ENCODE data around the gene JADE2. TPM values are rescaled to one million over a fixed set of nuclear protein-coding genes. Genes with fewer than 3 reads are reported as not detected.
A peak's percentile ranks its signal among the peaks of the same experiment; 100 is the strongest.
"Not testable (repeated sequence)": the region's sequence is repeated elsewhere in the genome, so short reads cannot be mapped to it uniquely, and the experiment has no call there.

The JADE2 gene
- total RNA-seq, 2 donors from 2014 or later, result 24.1 to 33.3 TPM

DNA sequence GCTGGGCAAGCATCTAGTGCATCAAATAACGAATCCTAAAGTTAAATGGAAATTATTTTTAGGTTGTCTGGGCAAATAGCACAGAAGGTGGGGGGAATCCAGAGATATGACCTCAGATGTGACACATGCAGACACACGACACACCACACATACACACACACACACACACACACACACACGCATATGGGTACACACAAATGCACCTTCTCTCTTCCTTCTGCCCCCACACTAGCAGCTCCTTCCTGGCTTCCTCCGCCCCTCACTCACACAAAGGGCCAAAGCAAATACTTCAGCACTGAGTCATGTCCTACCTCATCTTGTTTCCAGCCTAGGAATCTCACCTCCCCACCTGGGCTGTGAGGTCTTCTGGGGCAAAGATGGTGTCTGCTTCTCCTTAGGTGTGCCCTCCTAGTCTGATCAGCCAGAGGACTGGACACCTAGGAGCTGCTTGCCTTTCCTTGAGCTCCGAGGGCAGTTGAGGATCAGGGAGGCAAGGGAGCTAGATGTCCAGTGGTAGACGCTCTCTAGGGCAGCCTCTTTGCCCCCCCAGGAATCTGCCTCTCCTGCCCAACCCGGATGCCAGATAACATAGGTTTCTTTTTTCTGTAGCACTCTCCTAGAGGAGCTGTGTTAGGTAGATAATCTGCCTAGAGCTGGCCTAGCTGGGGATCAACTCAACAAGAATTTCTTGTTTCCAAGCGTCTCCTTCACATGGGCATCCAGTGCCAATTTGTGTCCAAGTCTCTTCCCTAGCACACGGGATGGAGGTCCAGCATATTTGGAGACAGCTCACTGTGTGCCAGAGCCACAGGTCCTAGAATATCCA, 14.3 kb upstream of the JADE2 start:
- peak overlapping the region in 1 of 2 donors; percentile 68 for H3K9ac ChIP-seq (ENCODE audit: low read depth in 2 of 2, low read length in 2 of 2)
- intact Hi-C loops (cut with DNase I), result no loop called here
- no peaks in the 10 kb centered on the region for H3K27me3 ChIP-seq
- TF ChIP-seq, protein P1, sequence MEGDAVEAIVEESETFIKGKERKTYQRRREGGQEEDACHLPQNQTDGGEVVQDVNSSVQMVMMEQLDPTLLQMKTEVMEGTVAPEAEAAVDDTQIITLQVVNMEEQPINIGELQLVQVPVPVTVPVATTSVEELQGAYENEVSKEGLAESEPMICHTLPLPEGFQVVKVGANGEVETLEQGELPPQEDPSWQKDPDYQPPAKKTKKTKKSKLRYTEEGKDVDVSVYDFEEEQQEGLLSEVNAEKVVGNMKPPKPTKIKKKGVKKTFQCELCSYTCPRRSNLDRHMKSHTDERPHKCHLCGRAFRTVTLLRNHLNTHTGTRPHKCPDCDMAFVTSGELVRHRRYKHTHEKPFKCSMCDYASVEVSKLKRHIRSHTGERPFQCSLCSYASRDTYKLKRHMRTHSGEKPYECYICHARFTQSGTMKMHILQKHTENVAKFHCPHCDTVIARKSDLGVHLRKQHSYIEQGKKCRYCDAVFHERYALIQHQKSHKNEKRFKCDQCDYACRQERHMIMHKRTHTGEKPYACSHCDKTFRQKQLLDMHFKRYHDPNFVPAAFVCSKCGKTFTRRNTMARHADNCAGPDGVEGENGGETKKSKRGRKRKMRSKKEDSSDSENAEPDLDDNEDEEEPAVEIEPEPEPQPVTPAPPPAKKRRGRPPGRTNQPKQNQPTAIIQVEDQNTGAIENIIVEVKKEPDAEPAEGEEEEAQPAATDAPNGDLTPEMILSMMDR (IDR thresholded peaks at IDR 0.05), result no peak
- H3K36me3 ChIP-seq, result no peaks in the 10 kb centered on the region
- H3K27ac ChIP-seq, result peak overlapping the region; percentile 44
- H3K4me3 ChIP-seq, result no peak overlapping the region
- no peaks in the 10 kb centered on the region for H3K9me3 ChIP-seq
- no peak for DNase-seq
- peaks cover 7% of the 10 kb centered on the region for H3K4me1 ChIP-seq

DNA sequence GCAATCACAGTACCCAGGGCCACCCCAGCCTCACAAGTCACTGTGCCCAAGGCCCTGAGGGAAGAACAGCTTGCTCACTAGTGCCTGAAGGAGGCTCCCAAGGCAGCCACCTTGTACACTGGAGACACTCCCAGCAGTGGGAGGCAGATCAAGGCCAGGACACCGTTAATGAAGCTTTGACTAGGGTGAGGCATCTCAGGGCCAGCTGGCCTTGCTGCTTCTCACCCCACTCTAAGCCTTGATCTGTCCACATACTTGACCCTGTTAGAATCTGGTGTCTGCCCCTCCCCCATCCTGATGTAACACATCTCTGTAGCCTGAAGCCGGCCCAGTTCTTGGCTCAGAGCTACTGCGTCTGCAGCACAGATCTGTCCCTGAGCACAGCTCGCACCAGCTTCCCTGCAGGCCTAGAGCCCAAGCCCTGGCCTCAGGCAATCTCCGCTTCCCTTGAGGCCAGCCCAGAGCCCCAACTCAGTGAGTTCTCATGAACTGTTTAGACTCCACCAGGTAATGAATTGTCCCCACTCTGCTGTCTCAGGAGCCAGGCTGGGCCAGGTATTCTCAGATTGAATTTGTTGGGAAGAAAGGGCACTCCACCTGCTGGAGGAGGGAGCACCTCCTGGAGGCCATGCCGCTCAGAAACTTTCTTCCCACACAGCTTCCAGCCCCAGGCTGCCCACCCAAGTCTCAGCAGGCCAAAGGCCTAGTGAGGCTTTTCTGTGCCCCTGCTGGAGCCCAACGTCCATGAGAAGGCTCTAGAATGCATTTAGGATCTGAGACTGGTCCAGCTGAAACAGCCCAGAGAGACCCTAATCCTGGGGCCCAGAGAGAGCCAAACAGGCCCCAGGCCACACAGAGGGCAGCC, 13.4 kb upstream of the JADE2 start:
- TF ChIP-seq, protein P1 (IDR thresholded peaks at IDR 0.05), result peak; percentile 31
- intact Hi-C loops (cut with DNase I), result no loop called here
- peak overlapping the region; percentile 27 to 68 for H3K9ac ChIP-seq (ENCODE audit: low read depth in 2 of 2, low read length in 2 of 2)

DNA sequence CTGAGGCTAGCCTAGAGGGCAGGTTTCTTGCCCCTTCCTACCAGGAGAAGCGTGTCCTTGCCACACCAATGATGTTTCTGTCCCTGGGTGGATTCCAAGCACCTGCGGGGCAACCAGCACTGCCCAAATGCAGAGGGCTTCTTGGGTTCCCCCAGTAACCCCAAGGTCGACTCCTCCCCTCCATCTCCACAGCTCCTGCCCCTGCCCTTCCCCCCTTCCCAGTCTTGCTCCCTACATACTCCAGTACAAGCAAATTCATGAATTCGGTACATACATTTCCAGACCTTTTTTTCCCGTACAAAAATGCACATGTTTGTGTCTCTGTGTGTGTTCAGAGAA, 12.8 kb upstream of the JADE2 start:
- peaks cover 7% of the 10 kb centered on the region for H3K4me1 ChIP-seq
- H3K9me3 ChIP-seq, result no peaks in the 10 kb centered on the region
- TF ChIP-seq, protein P1 (IDR thresholded peaks at IDR 0.05), result no peak
- peak overlapping the region; percentile 27 to 68 for H3K9ac ChIP-seq (ENCODE audit: low read depth in 2 of 2, low read length in 2 of 2)
- H3K27ac ChIP-seq, result peak overlapping the region; percentile 44
- intact Hi-C loops (cut with DNase I), result no loop called here
- no peak for DNase-seq
- no peaks in the 10 kb centered on the region for H3K36me3 ChIP-seq
- no peak overlapping the region for H3K4me3 ChIP-seq
- H3K27me3 ChIP-seq, result no peaks in the 10 kb centered on the region

More for the DNA sequence above, 13.4 kb upstream of the JADE2 start:
- no peaks in the 10 kb centered on the region for H3K36me3 ChIP-seq
- no peaks in the 10 kb centered on the region for H3K9me3 ChIP-seq
- H3K4me3 ChIP-seq, result no peak overlapping the region
- peaks cover 7% of the 10 kb centered on the region for H3K4me1 ChIP-seq
- peak overlapping the region; percentile 44 for H3K27ac ChIP-seq
- peak; percentile 72 for DNase-seq
- no peaks in the 10 kb centered on the region for H3K27me3 ChIP-seq

DNA sequence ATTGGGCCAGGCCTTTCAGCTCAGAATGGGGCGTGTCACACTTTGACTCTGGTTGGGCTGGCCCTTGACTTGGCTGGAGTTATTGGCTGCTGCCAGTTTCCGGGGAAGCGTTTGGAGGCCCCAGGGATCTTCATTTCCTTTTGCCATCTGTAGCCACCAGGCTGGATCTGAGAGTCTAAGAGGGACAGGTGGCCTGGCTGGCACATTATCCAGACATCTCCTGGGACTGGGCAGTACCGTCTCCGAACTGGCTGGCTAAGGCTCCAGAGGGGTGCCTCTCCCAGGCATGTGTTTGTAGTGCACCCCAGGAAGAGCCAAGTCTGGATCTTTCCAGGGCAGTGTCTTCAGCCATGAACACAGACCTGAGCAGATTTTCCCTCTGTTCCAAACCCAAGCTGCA, 9.7 kb upstream of the JADE2 start:
- DNase-seq, result no peak
- no peak overlapping the region for H3K9ac ChIP-seq (ENCODE audit: low read depth in 2 of 2, low read length in 2 of 2)
- H3K4me3 ChIP-seq, result no peak overlapping the region
- intact Hi-C loops (cut with DNase I), result no loop called here
- no peak overlapping the region for H3K27ac ChIP-seq
- H3K27me3 ChIP-seq, result no peaks in the 10 kb centered on the region
- no peaks in the 10 kb centered on the region for H3K9me3 ChIP-seq
- TF ChIP-seq, protein P1 (IDR thresholded peaks at IDR 0.05), result no peak
- H3K4me1 ChIP-seq, result peaks cover 7% of the 10 kb centered on the region
- H3K36me3 ChIP-seq, result no peaks in the 10 kb centered on the region

DNA sequence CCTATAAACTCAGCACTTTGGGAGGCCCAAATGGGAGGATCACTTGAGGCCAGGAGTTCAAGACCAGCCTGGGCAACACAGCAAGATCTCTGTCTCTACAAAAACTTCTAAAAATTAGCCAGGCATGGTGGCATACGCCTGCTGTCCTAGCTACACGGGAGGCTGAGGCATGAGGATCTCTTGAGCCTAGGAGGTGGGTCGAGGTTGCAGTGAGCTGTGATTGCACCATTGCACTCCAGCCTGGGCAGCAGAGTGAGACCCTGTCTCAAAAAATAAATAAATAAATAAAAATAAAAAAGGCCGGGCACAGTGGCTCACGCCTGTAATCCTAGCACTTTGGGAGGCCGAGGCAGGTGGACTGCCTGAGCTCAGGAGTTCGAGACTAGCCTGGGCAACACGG, 8.5 kb upstream of the JADE2 start:
- H3K4me3 ChIP-seq; H3K9me3 ChIP-seq; DNase-seq; H3K27ac ChIP-seq; H3K27me3 ChIP-seq; H3K4me1 ChIP-seq; intact Hi-C loops (cut with DNase I); H3K36me3 ChIP-seq; H3K9ac ChIP-seq (ENCODE audit: low read depth in 2 of 2, low read length in 2 of 2): not testable (repeated sequence)
